HEK293 (cell line): ENCODE measurements around the gene APOC1.

ENCODE experiments used
- CTCF ChIA-PET: fragments of 350-600 bp; formaldehyde crosslinking; extraction: SDS; loops from one replicate; lab custom pipeline; 2021; ENCODE audit warnings: antibody characterized with exemption; lab: Yijun Ruan, JAX
- POLR2A ChIA-PET: fragments of 300-600 bp; formaldehyde crosslinking; extraction: SDS; loops from one replicate; lab custom pipeline; 2020; ENCODE audit warnings: antibody characterized with exemption, inconsistent platforms; lab: Yijun Ruan, JAX
- H3K27ac ChIP-seq: fragments of 200-500 bp; sonication (Bioruptor generic); 2 replicates; pipeline ENCODE4 v1.5.1; 2014; ENCODE audit warnings: low read depth, low read length, control low read depth, inconsistent platforms; ENCODE audit errors: extremely low read depth
- H3K36me3 ChIP-seq, 2 experiments: fragments of 200-500 bp in 1 of 2; sonication (Bioruptor generic) in 1 of 2; 1 replicate in 1 of 2; 2 replicates in 1 of 2; pipeline ENCODE4 v1.5.1; 2014 to 2017; ENCODE audit warnings: inconsistent platforms in 2 of 2, low read length in 2 of 2; ENCODE audit not compliant: control insufficient read depth in 2 of 2, insufficient read depth in 1 of 2
- H3K4me1 ChIP-seq: fragments of 200-500 bp; sonication (Bioruptor generic); 2 replicates; pipeline ENCODE4 v1.5.1; 2014; ENCODE audit warnings: mild to moderate bottlenecking, low read length, inconsistent platforms; ENCODE audit not compliant: control insufficient read depth, insufficient read depth
- H3K4me3 ChIP-seq: 2 replicates; pipeline ENCODE4 v1.5.1; 2011; ENCODE audit warnings: low read depth, mild to moderate bottlenecking, control low read depth, low read length, moderate library complexity
- H3K9me3 ChIP-seq: fragments of 200-500 bp; sonication (Bioruptor generic); 2 replicates; pipeline ENCODE4 v1.5.1; 2014; ENCODE audit warnings: low read depth, low read length, inconsistent platforms; ENCODE audit not compliant: control insufficient read depth, insufficient read depth
- BCL11A ChIP-seq: fragments of 450-650 bp; formaldehyde crosslinking; IDR thresholded peaks from 2 replicates; pipeline ENCODE4 v1.5.1; 2016; ENCODE audit warnings: low read depth, missing biosample characterization, missing genetic modification characterization
- GLI2 ChIP-seq: fragments of 450-650 bp; formaldehyde crosslinking; IDR thresholded peaks from 2 replicates; pipeline ENCODE4; 2017; ENCODE audit warnings: missing biosample characterization, missing genetic modification characterization, low read depth, borderline replicate concordance
- KLF1 ChIP-seq: fragments of 450-650 bp; formaldehyde crosslinking; IDR thresholded peaks from 2 replicates; pipeline ENCODE4 v1.5.1; 2016; ENCODE audit warnings: missing biosample characterization, missing genetic modification characterization
- PATZ1 ChIP-seq: fragments of 450-650 bp; formaldehyde crosslinking; IDR thresholded peaks from 2 replicates; pipeline ENCODE4 v1.5.1; 2016; ENCODE audit warnings: missing biosample characterization, missing genetic modification characterization
- PRDM1 ChIP-seq: fragments of 450-650 bp; formaldehyde crosslinking; IDR thresholded peaks from 2 replicates; pipeline ENCODE4; 2016; ENCODE audit warnings: missing biosample characterization, missing genetic modification characterization
- TCF7L2 ChIP-seq: IDR thresholded peaks from 2 replicates; pipeline ENCODE4 v1.6.1; 2011; ENCODE audit warnings: low read depth, mild to moderate bottlenecking, inconsistent platforms, low read length, moderate library complexity, borderline replicate concordance
- ZBTB17 ChIP-seq: fragments of 450-650 bp; formaldehyde crosslinking; IDR thresholded peaks from 2 replicates; pipeline ENCODE4 v1.5.1; 2016; ENCODE audit warnings: missing biosample characterization, missing genetic modification characterization
- ZBTB7A ChIP-seq: fragments of 450-650 bp; formaldehyde crosslinking; IDR thresholded peaks from 2 replicates; pipeline ENCODE4 v1.5.1; 2016; ENCODE audit warnings: low read depth, missing biosample characterization, missing genetic modification characterization
- ZNF148 ChIP-seq: fragments of 450-650 bp; formaldehyde crosslinking; IDR thresholded peaks from 2 replicates; pipeline ENCODE4 v1.5.0; 2017; ENCODE audit warnings: missing biosample characterization, missing genetic modification characterization, borderline replicate concordance
- ZNF214 ChIP-seq: fragments of 450-650 bp; formaldehyde crosslinking; IDR thresholded peaks from 2 replicates; pipeline ENCODE4 v1.5.1; 2017; ENCODE audit warnings: missing biosample characterization, mild to moderate bottlenecking, missing genetic modification characterization, borderline replicate concordance
- ZNF398 ChIP-seq: fragments of 450-650 bp; formaldehyde crosslinking; IDR thresholded peaks from 2 replicates; pipeline ENCODE4 v1.5.1; 2017; ENCODE audit warnings: missing biosample characterization, missing genetic modification characterization
- ZNF544 ChIP-seq: fragments of 450-650 bp; formaldehyde crosslinking; IDR thresholded peaks from 2 replicates; pipeline ENCODE4 v1.5.0; 2017; ENCODE audit warnings: missing biosample characterization, missing genetic modification characterization
- ZNF610 ChIP-seq: fragments of 450-650 bp; formaldehyde crosslinking; IDR thresholded peaks from 2 replicates; pipeline ENCODE4 v1.5.1; 2016; ENCODE audit warnings: missing biosample characterization, missing genetic modification characterization, borderline replicate concordance
- ZNF624 ChIP-seq: fragments of 450-650 bp; formaldehyde crosslinking; IDR thresholded peaks from 2 replicates; pipeline ENCODE4 v1.5.1; 2017; ENCODE audit warnings: missing biosample characterization, missing genetic modification characterization
- ZNF626 ChIP-seq: fragments of 450-650 bp; sonication (Bioruptor Pico); formaldehyde crosslinking; IDR thresholded peaks from 2 replicates; pipeline ENCODE4 v1.5.1; 2018; ENCODE audit warnings: missing biosample characterization, missing genetic modification characterization, inconsistent platforms
- ZNF76 ChIP-seq: fragments of 450-650 bp; formaldehyde crosslinking; IDR thresholded peaks from 2 replicates; pipeline ENCODE4; 2016; ENCODE audit warnings: low read depth, missing biosample characterization, missing genetic modification characterization, borderline replicate concordance
- ZNF768 ChIP-seq: fragments of 450-650 bp; formaldehyde crosslinking; IDR thresholded peaks from 2 replicates; pipeline ENCODE4 v1.5.1; 2018; ENCODE audit warnings: missing biosample characterization, mild to moderate bottlenecking, missing genetic modification characterization
- ZNF830 ChIP-seq: fragments of 450-650 bp; IDR thresholded peaks from 2 replicates; pipeline ENCODE4 v1.5.0; 2018; ENCODE audit warnings: missing biosample characterization, missing genetic modification characterization, low read depth, mild to moderate bottlenecking, moderate library complexity
- ZNF843 ChIP-seq: fragments of 450-650 bp; formaldehyde crosslinking; IDR thresholded peaks from 2 replicates; pipeline ENCODE4 v1.5.1; 2016; ENCODE audit warnings: missing biosample characterization, missing genetic modification characterization
- ZSCAN16 ChIP-seq: fragments of 450-650 bp; formaldehyde crosslinking; IDR thresholded peaks from 2 replicates; pipeline ENCODE4 v1.5.1; 2016; ENCODE audit warnings: missing biosample characterization, missing genetic modification characterization
- ZSCAN30 ChIP-seq: fragments of 450-650 bp; IDR thresholded peaks from 2 replicates; pipeline ENCODE4 v1.5.1; 2018; ENCODE audit warnings: missing biosample characterization, mild to moderate bottlenecking, missing genetic modification characterization, moderate library complexity
- TF ChIP-seq, protein P1 (sequence below): fragments of 450-650 bp; formaldehyde crosslinking; IDR thresholded peaks from 2 replicates; pipeline ENCODE4 v1.5.1; 2016; ENCODE audit warnings: missing biosample characterization, missing genetic modification characterization
- TF ChIP-seq, protein P2 (sequence below): fragments of 450-650 bp; formaldehyde crosslinking; IDR thresholded peaks from 2 replicates; pipeline ENCODE4 v1.5.1; 2016; ENCODE audit warnings: missing biosample characterization, missing genetic modification characterization

The APOC1 gene

GRCh38 chr19:44954649-44955504 lies 40.5 kb downstream of the APOC1 start, which contains the start of gene CLPTM1 (continued):
- TF ChIP-seq PATZ1 (tag by site-specific recombination): 0 out of 2 replicates have a peak, but pooled peaks have one; percentile 44

- Histone ChIP-seq H3K36me3 (peaks cover 9 to 27% of the 10 kb centered on the region in 2 experiments), H3K9me3 (no peaks in the 10 kb centered on the region), H3K4me1 (peaks cover 13% of the 10 kb centered on the region), H3K27ac (peak overlapping the region; percentile 55; the same call in 1 of the 2 replicates), H3K4me3 (peak overlapping the region; percentile 79)
- POLR2A ChIA-PET: interaction anchor here (0.5 to 2.1 kb wide), 7 partner anchors 40 to 222 kb away, joined by 3 to 14 read pairs (median 5); partner anchors contain the start of genes BLOC1S3, TOMM40 and TRAPPC6A
- CTCF ChIA-PET: interaction anchor here (0.5 to 1.2 kb wide), 4 partner anchors 12 to 111 kb away, joined by 3 to 5 read pairs (median 4); no protein-coding TSS in a partner anchor
- TF ChIP-seq ZSCAN30 (tag by site-specific recombination) (no peak), ZNF843 (tag by site-specific recombination) (no peak), ZNF830 (no peak), ZSCAN16 (tag by site-specific recombination) (no peak), ZNF544 (no peak), ZNF148 (tag by site-specific recombination) (no peak), ZBTB7A (no peak), ZNF76 (tag by site-specific recombination) (no peak), BCL11A (tag by site-specific recombination) (no peak), PRDM1 (peak; percentile 63; the same call in 1 of the 2 replicates), ZNF626 (tag by site-specific recombination) (no peak), ZNF624 (tag by site-specific recombination) (no peak), ZNF768 (tag by site-specific recombination) (no peak), ZNF214 (tag by site-specific recombination) (no peak), ZNF610 (tag by site-specific recombination) (no peak), ZBTB17 (tag by site-specific recombination) (no peak), TCF7L2 (no peak), KLF1 (tag by site-specific recombination) (no peak), ZNF398 (peak; percentile 38), GLI2 (tag by site-specific recombination) (no peak)
- TF ChIP-seq, protein P1, sequence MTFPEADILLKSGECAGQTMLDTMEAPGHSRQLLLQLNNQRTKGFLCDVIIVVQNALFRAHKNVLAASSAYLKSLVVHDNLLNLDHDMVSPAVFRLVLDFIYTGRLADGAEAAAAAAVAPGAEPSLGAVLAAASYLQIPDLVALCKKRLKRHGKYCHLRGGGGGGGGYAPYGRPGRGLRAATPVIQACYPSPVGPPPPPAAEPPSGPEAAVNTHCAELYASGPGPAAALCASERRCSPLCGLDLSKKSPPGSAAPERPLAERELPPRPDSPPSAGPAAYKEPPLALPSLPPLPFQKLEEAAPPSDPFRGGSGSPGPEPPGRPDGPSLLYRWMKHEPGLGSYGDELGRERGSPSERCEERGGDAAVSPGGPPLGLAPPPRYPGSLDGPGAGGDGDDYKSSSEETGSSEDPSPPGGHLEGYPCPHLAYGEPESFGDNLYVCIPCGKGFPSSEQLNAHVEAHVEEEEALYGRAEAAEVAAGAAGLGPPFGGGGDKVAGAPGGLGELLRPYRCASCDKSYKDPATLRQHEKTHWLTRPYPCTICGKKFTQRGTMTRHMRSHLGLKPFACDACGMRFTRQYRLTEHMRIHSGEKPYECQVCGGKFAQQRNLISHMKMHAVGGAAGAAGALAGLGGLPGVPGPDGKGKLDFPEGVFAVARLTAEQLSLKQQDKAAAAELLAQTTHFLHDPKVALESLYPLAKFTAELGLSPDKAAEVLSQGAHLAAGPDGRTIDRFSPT: no peak
- TF ChIP-seq, protein P2, sequence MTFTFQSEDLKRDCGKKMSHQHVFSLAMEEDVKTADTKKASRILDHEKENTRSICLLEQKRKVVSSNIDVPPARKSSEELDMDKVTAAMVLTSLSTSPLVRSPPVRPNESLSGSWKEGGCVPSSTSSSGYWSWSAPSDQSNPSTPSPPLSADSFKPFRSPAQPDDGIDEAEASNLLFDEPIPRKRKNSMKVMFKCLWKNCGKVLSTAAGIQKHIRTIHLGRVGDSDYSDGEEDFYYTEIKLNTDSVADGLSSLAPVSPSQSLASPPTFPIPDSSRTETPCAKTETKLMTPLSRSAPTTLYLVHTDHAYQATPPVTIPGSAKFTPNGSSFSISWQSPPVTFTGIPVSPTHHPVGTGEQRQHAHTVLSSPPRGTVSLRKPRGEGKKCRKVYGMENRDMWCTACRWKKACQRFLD (tag by site-specific recombination): no peak
Observed at GRCh38 chr19:44955505-44956439, 41.4 kb downstream of the APOC1 start.
